ENCODE measurements around the gene EVC2.

EVC2 gene

GRCh38 chr4:5756271-5756670 is 47.9 kb upstream of the EVC2 start:
- no peak overlapping the region for H2AFZ ChIP-seq
- no peak for TF ChIP-seq CTCF (IDR thresholded peaks at IDR 0.05)

GRCh38 chr4:5755679-5756078 is 47.3 kb upstream of the EVC2 start:
- no peaks in the 10 kb centered on the region for H3K9me3 ChIP-seq (ENCODE audit: control insufficient read depth, low read length)
- no peak overlapping the region for H3K4me2 ChIP-seq (ENCODE audit: low read length)
- no peak overlapping the region for H3K4me3 ChIP-seq (ENCODE audit: low read depth, low read length)
- no peaks in the 10 kb centered on the region for H3K79me2 ChIP-seq
- no peak for TF ChIP-seq CTCF (IDR thresholded peaks at IDR 0.05)
- H3K36me3 ChIP-seq (ENCODE audit: control insufficient read depth, insufficient read depth, low read length): no peaks in the 10 kb centered on the region
- H3K27ac ChIP-seq: no peak overlapping the region
- no peak overlapping the region for H2AFZ ChIP-seq
- H3K4me1 ChIP-seq: no peaks in the 10 kb centered on the region
- no peak overlapping the region for H3K9ac ChIP-seq
- no peaks in the 10 kb centered on the region for H3K27me3 ChIP-seq (ENCODE audit: control insufficient read depth, insufficient read depth, low read length)

More at GRCh38 chr4:5756271-5756670, 47.9 kb upstream of the EVC2 start:
- no peak overlapping the region for H3K27ac ChIP-seq
- H3K4me2 ChIP-seq (ENCODE audit: low read length): no peak overlapping the region
- H3K9ac ChIP-seq: no peak overlapping the region
- no peak overlapping the region for H3K4me3 ChIP-seq (ENCODE audit: low read depth, low read length)
- H3K4me1 ChIP-seq: no peaks in the 10 kb centered on the region
- H3K9me3 ChIP-seq (ENCODE audit: control insufficient read depth, low read length): no peaks in the 10 kb centered on the region
- no peaks in the 10 kb centered on the region for H3K27me3 ChIP-seq (ENCODE audit: control insufficient read depth, insufficient read depth, low read length)
- no peaks in the 10 kb centered on the region for H3K36me3 ChIP-seq (ENCODE audit: control insufficient read depth, insufficient read depth, low read length)
- H3K79me2 ChIP-seq: no peaks in the 10 kb centered on the region

GRCh38 chr4:5755161-5755560 is 46.8 kb upstream of the EVC2 start:
- Histone ChIP-seq H3K9ac (no peak overlapping the region), H3K27me3 (ENCODE audit: control insufficient read depth, insufficient read depth, low read length) (no peaks in the 10 kb centered on the region), H3K4me2 (ENCODE audit: low read length) (no peak overlapping the region), H3K36me3 (ENCODE audit: control insufficient read depth, insufficient read depth, low read length) (no peaks in the 10 kb centered on the region), H3K4me1 (no peaks in the 10 kb centered on the region), H3K4me3 (ENCODE audit: low read depth, low read length) (no peak overlapping the region), H3K9me3 (ENCODE audit: control insufficient read depth, low read length) (no peaks in the 10 kb centered on the region), H2AFZ (no peak overlapping the region), H3K27ac (no peak overlapping the region), H3K79me2 (no peaks in the 10 kb centered on the region)
- TF ChIP-seq CTCF (IDR thresholded peaks at IDR 0.05): no peak

- Histone ChIP-seq H3K27me3 (ENCODE audit: control insufficient read depth, insufficient read depth, low read length) (no peaks in the 10 kb centered on the region), H3K9ac (no peak overlapping the region), H3K27ac (no peak overlapping the region), H3K36me3 (ENCODE audit: control insufficient read depth, insufficient read depth, low read length) (no peaks in the 10 kb centered on the region), H2AFZ (no peak overlapping the region), H3K4me1 (no peaks in the 10 kb centered on the region), H3K4me2 (ENCODE audit: low read length) (no peak overlapping the region), H3K4me3 (ENCODE audit: low read depth, low read length) (no peak overlapping the region), H3K79me2 (no peaks in the 10 kb centered on the region), H3K9me3 (ENCODE audit: control insufficient read depth, low read length) (no peaks in the 10 kb centered on the region)
- no peak for TF ChIP-seq CTCF (IDR thresholded peaks at IDR 0.05)
These were observed 46.1 kb upstream of the EVC2 start for GRCh38 chr4:5754529-5754881.

GRCh38 chr4:5753766-5754528 is 45.6 kb upstream of the EVC2 start:
- Histone ChIP-seq H3K27ac (no peak overlapping the region), H3K27me3 (ENCODE audit: control insufficient read depth, insufficient read depth, low read length) (no peaks in the 10 kb centered on the region), H3K36me3 (ENCODE audit: control insufficient read depth, insufficient read depth, low read length) (no peaks in the 10 kb centered on the region), H3K79me2 (no peaks in the 10 kb centered on the region), H2AFZ (no peak overlapping the region), H3K9me3 (ENCODE audit: control insufficient read depth, low read length) (no peaks in the 10 kb centered on the region), H3K4me1 (no peaks in the 10 kb centered on the region), H3K4me2 (ENCODE audit: low read length) (no peak overlapping the region), H3K9ac (no peak overlapping the region), H3K4me3 (ENCODE audit: low read depth, low read length) (no peak overlapping the region)
- no peak for TF ChIP-seq CTCF (IDR thresholded peaks at IDR 0.05)

All from parathyroid adenoma (tissue), 2 donors.